Measurements from ENCODE around the gene SREBF2.

SREBF2 gene

GRCh38 chr22:41908411-41909309, 75.8 kb downstream of the SREBF2 start:
- peak; percentile 3 for ATAC-seq
- DNase-seq = no peak

DNA sequence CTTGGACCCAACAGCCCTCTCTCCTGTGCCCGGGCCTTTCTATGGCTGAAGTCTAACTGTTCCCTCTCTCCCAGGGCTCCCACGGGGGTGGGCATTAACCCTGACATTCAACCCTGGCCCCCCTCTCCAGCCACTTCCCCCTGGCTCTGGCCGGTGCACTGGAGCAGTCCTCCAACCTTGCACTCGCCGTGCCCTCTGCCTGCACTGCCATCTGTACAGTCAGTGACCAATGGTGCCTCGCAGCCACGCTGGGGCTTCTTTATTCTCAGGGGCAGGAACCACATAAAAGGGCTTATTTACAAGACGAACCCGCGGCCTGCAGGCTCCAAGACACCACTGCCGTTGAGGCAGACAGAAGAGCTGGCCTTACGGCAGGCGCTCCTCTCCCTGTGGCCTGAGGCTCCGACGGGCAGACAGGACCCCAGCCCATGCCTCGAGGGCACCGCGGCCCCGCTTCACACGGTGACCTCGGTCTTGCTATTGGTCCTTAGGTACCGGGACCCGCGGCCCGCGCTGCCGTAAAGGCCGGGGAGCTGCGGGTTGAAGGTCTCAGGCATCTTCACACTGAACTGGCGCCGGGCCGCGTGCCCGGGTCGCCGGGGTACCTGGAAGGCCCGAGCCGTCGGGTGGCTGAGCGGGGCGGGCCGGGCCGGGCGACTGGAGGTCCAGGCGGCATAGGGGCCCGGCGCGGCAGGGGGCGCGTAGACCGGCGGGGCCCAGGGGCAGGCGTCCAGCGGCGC, 76.6 kb downstream of the SREBF2 start:
- ATAC-seq = no peak

GRCh38 chr22:41910050-41911000, 77.4 kb downstream of the SREBF2 start:
- peak; percentile 11 for ATAC-seq
- no peak for DNase-seq

More for the DNA sequence above, 76.6 kb downstream of the SREBF2 start:
- DNase-seq = no peak

GRCh38 chr22:41911001-41911611, 78.2 kb downstream of the SREBF2 start:
- no peak for ATAC-seq
- DNase-seq = no peak

DNA sequence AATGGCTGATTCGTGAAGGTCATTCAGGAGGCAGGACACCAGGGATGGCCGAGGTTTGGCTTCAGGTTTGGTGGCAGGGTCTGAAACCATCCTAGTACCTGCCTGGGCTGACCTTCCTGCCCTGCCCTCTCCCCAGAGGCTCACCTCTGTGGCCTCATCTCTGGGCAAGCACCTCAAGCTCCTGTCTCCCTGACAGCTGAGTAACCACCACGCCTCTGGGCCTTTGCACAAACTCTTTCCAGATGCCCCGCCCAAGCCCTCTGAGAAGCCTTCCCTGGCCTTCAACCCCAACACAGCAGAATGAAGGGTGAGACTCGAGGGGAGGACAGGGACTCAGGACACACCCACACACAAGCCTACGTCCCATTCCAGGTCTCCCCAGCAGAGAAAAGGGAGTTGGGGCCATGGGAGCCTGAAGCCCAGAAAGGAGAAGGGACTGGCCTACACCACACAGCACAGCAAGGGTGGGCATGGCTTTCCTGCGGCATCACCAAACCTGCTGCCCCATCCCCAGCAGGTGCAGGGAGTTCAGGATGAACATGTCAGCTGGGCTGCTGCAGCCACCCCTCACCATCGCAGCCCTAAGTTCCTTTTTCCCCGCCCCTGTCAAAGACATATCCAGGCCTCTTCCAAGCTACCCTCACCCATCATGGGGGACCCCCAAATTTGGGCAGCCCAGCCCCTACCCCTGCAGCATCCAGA, 79.6 kb downstream of the SREBF2 start:
- DNase-seq (no peak), ATAC-seq (no peak)

DNA sequence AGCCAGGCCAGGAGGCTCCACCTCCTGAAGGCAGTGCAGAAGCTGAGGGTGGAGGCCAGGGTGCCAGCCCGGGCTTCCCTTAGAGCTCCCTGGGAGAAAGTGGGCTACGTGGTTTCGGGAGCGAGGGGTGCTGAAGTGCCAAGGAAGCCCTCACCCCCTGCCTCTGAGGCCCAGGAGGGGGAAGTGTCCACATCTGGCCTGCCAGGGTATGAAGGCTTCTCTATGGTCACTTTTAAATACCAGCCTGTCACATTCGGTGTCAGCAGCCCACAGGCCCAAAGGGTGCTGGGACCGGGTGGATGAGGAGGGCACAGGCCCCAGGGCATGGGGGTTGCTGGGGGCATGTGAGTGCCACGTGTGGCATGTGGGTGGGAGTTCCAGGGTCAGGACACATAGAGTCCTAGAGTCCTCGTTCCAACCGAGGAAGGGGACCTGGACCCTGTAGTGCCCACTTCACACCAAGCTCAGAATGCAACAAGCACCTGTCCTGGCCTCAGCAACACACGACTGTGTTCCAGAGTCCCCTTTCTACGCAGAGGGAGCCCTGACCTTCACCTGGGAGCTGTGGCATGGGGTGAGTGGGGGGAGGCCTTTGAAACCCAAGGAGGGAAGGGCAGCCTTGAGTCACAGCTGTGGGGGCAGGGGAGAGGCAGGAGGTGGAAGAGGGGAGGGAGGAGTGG, 80.3 kb downstream of the SREBF2 start:
- ATAC-seq (peak; percentile 19), DNase-seq (no peak)

DNA sequence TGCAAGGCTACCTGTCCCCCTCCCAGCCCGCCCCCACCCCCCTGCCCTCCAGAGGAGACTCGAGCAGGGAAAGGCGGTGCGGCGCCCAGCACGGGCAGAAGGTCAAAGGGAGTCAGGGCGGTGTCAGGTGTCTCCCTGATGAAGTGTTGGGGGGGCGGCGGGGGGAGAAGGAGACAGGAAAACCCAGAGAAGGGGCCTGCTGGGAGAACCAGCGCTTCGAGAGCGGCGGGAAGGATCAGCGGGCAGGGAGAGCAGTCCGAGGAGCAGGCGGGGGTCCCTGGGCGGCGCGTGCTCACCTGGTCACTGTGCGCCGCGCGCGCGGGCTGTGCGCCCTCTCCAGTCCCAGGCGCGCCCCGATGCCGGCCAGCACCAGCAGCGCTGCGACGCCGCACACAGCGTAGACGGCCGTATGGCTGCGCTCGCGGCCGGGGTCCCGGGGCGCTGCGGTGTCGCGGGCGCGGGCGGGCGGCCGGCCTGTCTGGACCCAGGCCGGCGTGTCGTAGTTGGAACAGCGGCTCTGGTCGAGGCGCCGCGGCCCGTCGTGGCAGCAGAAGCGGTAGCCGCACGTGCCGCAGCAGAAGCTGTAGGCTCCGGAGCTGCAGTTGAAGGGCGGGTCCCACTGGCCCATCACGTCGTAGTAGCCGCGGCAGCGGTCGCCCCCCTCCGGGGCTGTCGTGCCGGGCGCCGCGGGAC, 81.1 kb downstream of the SREBF2 start:
- DNase-seq (no peak), ATAC-seq (no peak)

- no peak for DNase-seq
- ATAC-seq = no peak
Observed at GRCh38 chr22:41914611-41915034, 81.7 kb downstream of the SREBF2 start.

DNA sequence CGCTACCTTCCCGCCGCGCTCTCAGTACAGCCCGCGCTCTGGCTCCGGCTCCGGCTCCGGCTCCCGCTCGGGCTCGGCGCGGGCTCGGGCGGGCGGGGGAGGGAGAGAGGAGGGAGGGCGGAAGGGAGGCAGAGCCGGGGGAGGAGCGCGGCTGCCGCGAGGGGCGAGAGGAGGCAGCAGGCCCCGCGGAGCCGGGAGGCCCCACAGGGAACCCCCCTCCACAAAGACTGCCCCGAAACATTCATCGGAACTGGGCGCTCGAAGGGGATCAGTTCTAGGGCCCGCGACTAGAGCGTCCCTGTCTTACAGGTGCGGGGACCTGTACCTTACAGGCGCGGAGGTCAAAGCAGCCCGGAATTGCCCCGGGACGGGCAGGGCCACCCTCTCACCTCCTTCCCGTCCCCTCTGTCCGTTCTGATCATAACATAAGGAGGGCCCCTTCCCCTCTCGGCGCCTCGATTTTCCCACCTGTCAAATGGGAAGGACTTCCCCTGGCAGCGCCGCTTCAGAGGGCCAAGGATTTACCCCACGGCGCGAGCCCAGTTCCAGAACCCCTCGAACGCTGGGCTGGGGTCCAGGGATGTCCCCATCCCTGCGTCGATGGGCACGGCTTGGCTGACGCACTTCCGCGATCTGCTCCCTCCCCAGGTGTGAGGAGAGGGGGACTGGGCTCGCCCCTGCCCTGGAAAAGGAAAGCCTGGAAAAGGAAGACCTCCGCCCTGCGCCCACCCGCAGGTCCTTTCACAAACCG, 82.3 kb downstream of the SREBF2 start, which contains the start of gene SHISA8:
Gene SHISA8, minus strand, starts transcription at position 40 of the 751 bp plus-strand sequence. CDS start 407 bp downstream, outside the sequence.
- DNase-seq (peak; percentile 69), ATAC-seq (peak; percentile 24)

- no peak for ATAC-seq
- DNase-seq = no peak
Observed at GRCh38 chr22:41915786-41916493, 83.0 kb downstream of the SREBF2 start.

GRCh38 chr22:41916745-41917358, 83.9 kb downstream of the SREBF2 start:
- DNase-seq = no peak
- ATAC-seq = no peak

- ATAC-seq = no peak
- no peak for DNase-seq
Observed at GRCh38 chr22:41917375-41917902, 84.5 kb downstream of the SREBF2 start.

DNA sequence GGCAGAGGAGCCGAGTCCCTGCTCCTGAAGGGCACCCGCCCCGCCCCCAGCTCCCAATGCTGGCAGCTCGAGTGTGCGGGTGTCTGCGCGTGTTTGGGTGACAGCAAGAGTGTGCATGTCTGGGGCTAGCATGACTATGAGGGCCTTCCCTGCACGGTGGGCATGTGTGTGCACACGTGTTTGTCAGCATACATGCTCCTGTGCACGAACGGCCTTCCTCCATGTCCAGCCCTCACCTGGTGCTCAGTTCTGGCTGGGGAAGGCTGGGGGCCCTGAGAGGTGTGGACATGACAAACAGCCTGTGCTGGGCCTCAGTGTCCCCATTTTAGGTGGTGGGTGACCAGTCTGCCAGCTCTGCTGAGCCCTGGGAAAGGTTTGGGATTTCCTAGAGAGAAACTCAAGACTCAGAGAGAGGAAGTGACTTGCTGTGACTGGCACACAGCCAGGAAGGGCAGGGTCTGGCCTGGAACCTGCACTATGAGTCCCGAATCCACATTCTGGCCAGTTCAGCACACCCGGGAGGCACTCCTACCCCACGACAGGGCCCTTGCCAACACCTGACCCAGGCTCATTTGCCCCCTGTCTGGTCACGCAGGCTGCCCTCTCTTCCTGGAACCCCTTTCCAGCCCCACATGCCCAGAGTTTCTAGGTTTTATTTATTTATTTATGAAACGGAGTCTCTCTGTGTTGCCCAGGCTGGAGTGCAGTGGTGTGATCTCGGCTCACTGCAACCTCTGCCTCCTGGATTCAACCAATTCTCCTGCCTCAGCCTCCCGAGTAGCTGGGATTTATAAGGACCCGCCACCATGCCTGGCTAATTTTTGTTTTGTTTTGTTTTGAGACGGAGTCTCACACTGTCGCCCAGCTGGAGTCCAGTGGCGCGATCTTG, 85.2 kb downstream of the SREBF2 start:
- no peak for DNase-seq
- ATAC-seq = no peak

GRCh38 chr22:41919357-41920224, 86.7 kb downstream of the SREBF2 start:
- ATAC-seq (peak; percentile 48), DNase-seq (peak; percentile 73)

DNA sequence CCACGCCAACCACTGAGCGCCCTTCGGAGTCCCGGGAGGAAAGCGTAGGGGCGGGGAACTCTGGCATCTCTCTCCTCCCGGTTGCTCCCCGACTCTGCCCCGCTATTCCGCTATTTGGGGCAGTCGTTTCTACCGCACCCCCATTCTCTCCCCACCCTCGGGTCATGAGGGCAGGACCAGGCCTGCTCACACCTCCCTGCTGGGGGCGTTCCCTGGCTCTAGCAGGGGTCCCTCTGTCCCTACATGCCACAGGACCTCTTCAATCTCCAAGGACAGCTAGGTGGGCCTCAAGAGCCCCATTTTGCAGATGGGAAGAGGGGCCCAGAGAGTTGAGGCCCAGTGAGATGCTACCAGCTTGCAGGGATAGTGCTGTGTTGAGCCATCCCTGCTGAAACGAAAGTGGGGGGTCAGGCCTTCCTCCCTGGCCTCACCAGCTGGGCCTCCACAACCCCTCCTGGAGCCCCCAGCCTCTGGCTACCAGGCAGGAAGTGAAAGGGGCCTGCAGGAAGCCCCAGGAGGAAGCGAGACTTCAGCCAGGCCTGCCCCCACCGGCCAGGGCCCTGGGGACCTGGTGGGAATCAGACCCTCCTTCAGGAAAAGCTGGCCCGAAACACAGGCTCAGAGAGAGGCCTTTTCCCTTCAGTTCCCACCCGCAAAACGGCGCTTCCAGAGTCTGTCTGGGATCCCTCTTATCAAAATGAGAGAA, 87.5 kb downstream of the SREBF2 start:
- no peak for DNase-seq
- no peak for ATAC-seq

Data from stimulated activated naive CD8-positive, alpha-beta T cell treated with anti-CD3 and anti-CD28 coated beads, Interleukin-15, Interleukin-2, amounts not matched to agents 100 U/mL and 50 U/mL, for 24 hours (primary cell).